ENCODE measurements around the gene WDR17.

DNA sequence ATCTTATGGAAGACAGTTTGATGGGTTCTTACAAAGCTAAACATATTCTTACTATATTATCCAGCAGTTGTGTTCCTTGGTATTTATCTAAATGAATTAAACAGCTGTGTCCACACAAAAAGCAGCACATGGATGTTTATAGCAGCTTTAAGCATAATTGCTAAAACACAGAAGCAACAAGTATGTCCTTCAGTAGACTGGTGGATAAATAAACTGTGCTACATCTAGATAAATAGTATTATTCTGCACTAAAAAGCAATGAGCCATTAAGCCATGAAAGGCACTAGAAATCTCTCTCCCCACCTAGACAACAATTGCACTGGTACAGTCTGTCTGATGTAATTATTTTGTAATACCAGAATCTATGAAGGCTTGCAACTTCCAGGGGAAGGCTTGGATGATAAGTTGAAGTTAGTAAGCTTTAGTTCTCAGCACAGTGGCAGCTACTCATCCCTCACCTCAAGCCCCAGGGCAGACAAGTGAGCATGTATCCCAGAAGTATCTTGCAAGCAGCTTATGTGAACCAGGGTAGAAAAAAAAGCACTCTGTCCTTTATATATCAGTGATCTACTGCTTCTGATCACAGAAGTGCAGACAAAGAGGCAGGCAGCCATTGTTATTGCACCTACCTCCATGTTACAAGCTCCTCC is 36.9 kb downstream of the WDR17 start:
- TF ChIP-seq POLR2A (IDR thresholded peaks at IDR 0.05; ENCODE audit: low read length) (no peak), GATA1 (IDR thresholded peaks at IDR 0.05; ENCODE audit: low read depth, low read length) (no peak)

Data from erythroblast (primary cell).